Measurements from ENCODE around the gene C1RL.

Gene C1RL

DNA sequence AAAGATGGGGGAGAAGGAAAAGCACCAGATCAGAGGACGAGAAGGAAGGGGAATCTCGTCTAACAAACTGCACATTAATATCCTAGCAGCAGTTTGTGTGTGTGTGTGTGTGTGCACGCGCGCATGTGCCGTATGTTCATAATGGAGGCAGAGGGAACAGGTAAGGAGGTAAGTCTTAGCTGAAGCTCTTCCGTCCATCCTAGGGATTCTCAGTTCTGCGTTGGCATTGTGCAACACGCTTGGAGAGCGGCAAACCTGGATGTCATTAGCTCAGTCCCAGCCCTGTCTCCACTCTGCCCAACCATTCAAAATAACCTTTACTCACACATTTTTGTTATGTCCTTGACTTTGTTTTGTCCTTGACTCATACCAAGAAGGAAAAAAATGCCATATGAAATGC lies 15.1 kb downstream of the C1RL start:
- Histone ChIP-seq H3K27ac (ENCODE audit: low read length) (no peak overlapping the region), H3K36me3 (ENCODE audit: insufficient read depth, low read length) (no peaks in the 10 kb centered on the region), H3K4me1 (ENCODE audit: insufficient read depth, low read length) (peaks cover 14% of the 10 kb centered on the region), H3K4me2 (ENCODE audit: insufficient read depth, low read length) (no peak overlapping the region), H4K20me1 (ENCODE audit: insufficient read depth, low read length) (no peaks in the 10 kb centered on the region), H3K9me3 (ENCODE audit: insufficient read depth, low read length, severe bottlenecking) (no peaks in the 10 kb centered on the region), H3K4me3 (ENCODE audit: low read depth in 1 of 2, low read length in 2 of 2) (no peak overlapping the region), H3K9ac (ENCODE audit: low read depth, low read length) (no peak overlapping the region), H3K27me3 (ENCODE audit: insufficient read depth, low read length, poor library complexity) (no peaks in the 10 kb centered on the region), H2AFZ (ENCODE audit: low read depth, low read length) (no peak overlapping the region), H3K79me2 (ENCODE audit: insufficient read depth, low read length) (no peaks in the 10 kb centered on the region)
- no peak for TF ChIP-seq EZH2 (IDR thresholded peaks at IDR 0.05; ENCODE audit: borderline replicate concordance, low read depth, low read length, severe bottlenecking)
- TF ChIP-seq, protein P1, sequence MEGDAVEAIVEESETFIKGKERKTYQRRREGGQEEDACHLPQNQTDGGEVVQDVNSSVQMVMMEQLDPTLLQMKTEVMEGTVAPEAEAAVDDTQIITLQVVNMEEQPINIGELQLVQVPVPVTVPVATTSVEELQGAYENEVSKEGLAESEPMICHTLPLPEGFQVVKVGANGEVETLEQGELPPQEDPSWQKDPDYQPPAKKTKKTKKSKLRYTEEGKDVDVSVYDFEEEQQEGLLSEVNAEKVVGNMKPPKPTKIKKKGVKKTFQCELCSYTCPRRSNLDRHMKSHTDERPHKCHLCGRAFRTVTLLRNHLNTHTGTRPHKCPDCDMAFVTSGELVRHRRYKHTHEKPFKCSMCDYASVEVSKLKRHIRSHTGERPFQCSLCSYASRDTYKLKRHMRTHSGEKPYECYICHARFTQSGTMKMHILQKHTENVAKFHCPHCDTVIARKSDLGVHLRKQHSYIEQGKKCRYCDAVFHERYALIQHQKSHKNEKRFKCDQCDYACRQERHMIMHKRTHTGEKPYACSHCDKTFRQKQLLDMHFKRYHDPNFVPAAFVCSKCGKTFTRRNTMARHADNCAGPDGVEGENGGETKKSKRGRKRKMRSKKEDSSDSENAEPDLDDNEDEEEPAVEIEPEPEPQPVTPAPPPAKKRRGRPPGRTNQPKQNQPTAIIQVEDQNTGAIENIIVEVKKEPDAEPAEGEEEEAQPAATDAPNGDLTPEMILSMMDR (IDR thresholded peaks at IDR 0.05; ENCODE audit: borderline replicate concordance, extremely low read depth, low read length, poor library complexity, severe bottlenecking): no peak
- no peak for DNase-seq
- ATAC-seq (ENCODE audit: insufficient read depth, low read depth): no peak

- no peak overlapping the region for H3K27ac ChIP-seq (ENCODE audit: low read length)
- no peaks in the 10 kb centered on the region for H3K36me3 ChIP-seq (ENCODE audit: insufficient read depth, low read length)
- no peaks in the 10 kb centered on the region for H3K9me3 ChIP-seq (ENCODE audit: insufficient read depth, low read length, severe bottlenecking)
- H3K9ac ChIP-seq (ENCODE audit: low read depth, low read length): no peak overlapping the region
- H3K79me2 ChIP-seq (ENCODE audit: insufficient read depth, low read length): no peaks in the 10 kb centered on the region
- no peak overlapping the region for H2AFZ ChIP-seq (ENCODE audit: low read depth, low read length)
- TF ChIP-seq, protein P1 (IDR thresholded peaks at IDR 0.05; ENCODE audit: borderline replicate concordance, extremely low read depth, low read length, poor library complexity, severe bottlenecking): no peak
- TF ChIP-seq EZH2 (IDR thresholded peaks at IDR 0.05; ENCODE audit: borderline replicate concordance, low read depth, low read length, severe bottlenecking): no peak
- H3K4me1 ChIP-seq (ENCODE audit: insufficient read depth, low read length): peaks cover 14% of the 10 kb centered on the region
- no peaks in the 10 kb centered on the region for H4K20me1 ChIP-seq (ENCODE audit: insufficient read depth, low read length)
- no peak overlapping the region for H3K4me2 ChIP-seq (ENCODE audit: insufficient read depth, low read length)
- ATAC-seq (ENCODE audit: insufficient read depth, low read depth) (no peak), DNase-seq (no peak)
- no peaks in the 10 kb centered on the region for H3K27me3 ChIP-seq (ENCODE audit: insufficient read depth, low read length, poor library complexity)
- no peak overlapping the region for H3K4me3 ChIP-seq (ENCODE audit: low read depth in 1 of 2, low read length in 2 of 2)
Measured at GRCh38 chr12:7093486-7093885, 15.5 kb downstream of the C1RL start.

- Histone ChIP-seq H3K9me3 (ENCODE audit: insufficient read depth, low read length, severe bottlenecking) (no peaks in the 10 kb centered on the region), H3K9ac (ENCODE audit: low read depth, low read length) (0 out of 2 replicates have a peak overlapping the region, but pooled peaks have one; percentile 3), H3K27ac (ENCODE audit: low read length) (no peak overlapping the region), H3K27me3 (ENCODE audit: insufficient read depth, low read length, poor library complexity) (no peaks in the 10 kb centered on the region), H4K20me1 (ENCODE audit: insufficient read depth, low read length) (no peaks in the 10 kb centered on the region), H3K4me1 (ENCODE audit: insufficient read depth, low read length) (peaks cover 14% of the 10 kb centered on the region), H3K79me2 (ENCODE audit: insufficient read depth, low read length) (no peaks in the 10 kb centered on the region), H2AFZ (ENCODE audit: low read depth, low read length) (peak overlapping the region; percentile 68), H3K4me2 (ENCODE audit: insufficient read depth, low read length) (no peak overlapping the region), H3K36me3 (ENCODE audit: insufficient read depth, low read length) (no peaks in the 10 kb centered on the region), H3K4me3 (ENCODE audit: low read depth in 1 of 2, low read length in 2 of 2) (no peak overlapping the region)
- ATAC-seq (ENCODE audit: insufficient read depth, low read depth) (no peak), DNase-seq (no peak)
- TF ChIP-seq, protein P1 (IDR thresholded peaks at IDR 0.05; ENCODE audit: borderline replicate concordance, extremely low read depth, low read length, poor library complexity, severe bottlenecking): no peak
- TF ChIP-seq EZH2 (IDR thresholded peaks at IDR 0.05; ENCODE audit: borderline replicate concordance, low read depth, low read length, severe bottlenecking): no peak
Measured at GRCh38 chr12:7092986-7093460, 16.0 kb downstream of the C1RL start.

Measured in DND-41 (cell line).